H1 (cell line): Measurements from ENCODE around the gene INTS2. TPM values are rescaled to one million over a fixed set of nuclear protein-coding genes. Genes with fewer than 3 reads are reported as not detected.

Source experiments
- CTCF ChIA-PET: fragments of 300-600 bp; sonication (Branson Sonifier 250); formaldehyde crosslinking; loops from one replicate; lab custom pipeline; 2021; ENCODE audit not compliant: partially characterized antibody; lab: Charles Lee
- POLR2A ChIA-PET: fragments of 300-600 bp; sonication (Branson Sonifier 250); formaldehyde crosslinking; loops from one replicate; lab custom pipeline; 2021; ENCODE audit warnings: inconsistent platforms; ENCODE audit not compliant: partially characterized antibody; lab: Charles Lee
- DNase-seq, 2 experiments: peaks; one replicate each; pipeline versions ENCODE4 v3.0.0 to v3.0.0-alpha.2; 2010 to 2022; ENCODE audit warnings: low spot score in 2 of 2, low read depth in 1 of 2, mixed read lengths in 1 of 2
- FAIRE-seq: peaks from 2 replicates; lab custom pipeline; 2011; peaks lifted over from hg19 to GRCh38; lab: Jason Lieb, UNC
- H2AFZ ChIP-seq: 2 replicates; pipeline ENCODE4 v1.8.1; 2012; ENCODE audit warnings: low read length, inconsistent platforms
- H2AK5ac ChIP-seq: 2 replicates; pipeline ENCODE4 v1.6.1; 2013; ENCODE audit warnings: low read depth, low read length
- H2BK120ac ChIP-seq: replicated peaks from 2 replicates; pipeline ENCODE3; 2013; ENCODE audit warnings: low read depth, low read length, inconsistent platforms
- H2BK12ac ChIP-seq: 2 replicates; pipeline ENCODE4 v1.6.1; 2013; ENCODE audit warnings: low read depth, low read length
- H2BK15ac ChIP-seq: 2 replicates; pipeline ENCODE4 v1.6.1; 2013; ENCODE audit warnings: low read length
- H2BK20ac ChIP-seq: 2 replicates; pipeline ENCODE4 v1.6.1; 2013; ENCODE audit warnings: low read length
- H2BK5ac ChIP-seq: 2 replicates; pipeline ENCODE4 v1.6.1; 2013; ENCODE audit warnings: low read depth, low read length
- H3K14ac ChIP-seq: 2 replicates; pipeline ENCODE4 v1.6.1; 2013; ENCODE audit warnings: inconsistent platforms; ENCODE audit not compliant: insufficient read length
- H3K18ac ChIP-seq: 2 replicates; pipeline ENCODE4 v1.6.1; 2013; ENCODE audit warnings: low read length; ENCODE audit errors: extremely low read depth
- H3K23ac ChIP-seq: 2 replicates; pipeline ENCODE4 v1.6.1; 2013; ENCODE audit warnings: inconsistent platforms; ENCODE audit not compliant: insufficient read length
- H3K23me2 ChIP-seq: 2 replicates; pipeline ENCODE4 v1.6.1; 2013; ENCODE audit warnings: low read depth, low read length
- H3K27ac ChIP-seq: 2 replicates; pipeline ENCODE4 v1.6.1; 2011; ENCODE audit warnings: low read depth, low read length, inconsistent platforms
- H3K27me3 ChIP-seq, 4 experiments: replicated peaks in 1 of 4; 1 replicate in 1 of 4; 2 replicates in 3 of 4; pipeline versions ENCODE4 v1.6.1 to v1.8.1; 2011 to 2013; ENCODE audit warnings: low read length in 3 of 4, mild to moderate bottlenecking in 3 of 4, inconsistent platforms in 2 of 4, mixed read lengths in 2 of 4, moderate library complexity in 1 of 4; ENCODE audit not compliant: control insufficient read depth in 3 of 4, insufficient read depth in 3 of 4; ENCODE audit errors: extremely low read depth in 1 of 4
- H3K36me3 ChIP-seq, 4 experiments: 2 replicates each; pipeline versions ENCODE4 v1.6.1 to v1.8.1; 2011 to 2013; ENCODE audit warnings: mild to moderate bottlenecking in 4 of 4, low read length in 3 of 4, moderate library complexity in 2 of 4, control low read depth in 1 of 4, inconsistent platforms in 1 of 4; ENCODE audit not compliant: insufficient read depth in 4 of 4, control insufficient read depth in 2 of 4
- H3K4ac ChIP-seq: replicated peaks from 2 replicates; pipeline ENCODE3; 2013; ENCODE audit warnings: low read length, low read depth, mixed read lengths, inconsistent platforms; ENCODE audit not compliant: insufficient read length
- H3K4me1 ChIP-seq, 4 experiments: replicated peaks in 1 of 4; 1 replicate in 1 of 4; 2 replicates in 3 of 4; pipeline versions ENCODE4 v1.6.1 to v1.8.1; 2011 to 2013; ENCODE audit warnings: low read length in 3 of 4, inconsistent platforms in 2 of 4, mixed read lengths in 1 of 4; ENCODE audit not compliant: insufficient read depth in 4 of 4, control insufficient read depth in 3 of 4
- H3K4me2 ChIP-seq, 2 experiments: 2 replicates each; pipeline versions ENCODE4 v1.6.1 to v1.8.1; 2011 to 2013; ENCODE audit warnings: low read depth in 2 of 2, low read length in 2 of 2, control low read depth in 1 of 2, inconsistent platforms in 1 of 2, mild to moderate bottlenecking in 1 of 2; ENCODE audit not compliant: insufficient read depth in 1 of 2
- H3K4me3 ChIP-seq, 4 experiments: fragments of 200-600, 300-600 bp in 1 of 4; sonication (generic), shearing (Covaris generic), sonication (Bioruptor Twin) in 1 of 4; 2 replicates each; pipeline versions ENCODE4 v1.5.1 to v1.8.1; 2011 to 2016; ENCODE audit warnings: low read length in 4 of 4, low read depth in 3 of 4, control low read depth in 2 of 4, inconsistent platforms in 2 of 4, mild to moderate bottlenecking in 2 of 4, mixed read lengths in 1 of 4, moderate library complexity in 1 of 4; ENCODE audit not compliant: insufficient read depth in 2 of 4; ENCODE audit errors: extremely low read depth in 1 of 4
- H3K56ac ChIP-seq: replicated peaks from 2 replicates; pipeline ENCODE3; 2013; ENCODE audit warnings: low read depth, mild to moderate bottlenecking, mixed read lengths, low read length, inconsistent platforms; ENCODE audit not compliant: insufficient read length
- H3K79me1 ChIP-seq: 2 replicates; pipeline ENCODE4 v1.6.1; 2013; ENCODE audit warnings: low read depth, low read length, control low read depth
- H3K79me2 ChIP-seq, 2 experiments: 2 replicates each; pipeline versions ENCODE4 v1.6.1 to v1.8.1; 2012 to 2013; ENCODE audit warnings: low read length in 2 of 2, mild to moderate bottlenecking in 2 of 2, inconsistent platforms in 1 of 2; ENCODE audit not compliant: insufficient read depth in 2 of 2, control insufficient read depth in 1 of 2
- H3K9ac ChIP-seq, 4 experiments: replicated peaks in 1 of 4; 1 replicate in 1 of 4; 2 replicates in 3 of 4; pipeline versions ENCODE4 v1.6.1 to v1.8.1; 2011 to 2013; ENCODE audit warnings: low read depth in 3 of 4, low read length in 3 of 4, control low read depth in 2 of 4, mild to moderate bottlenecking in 2 of 4, moderate library complexity in 2 of 4, inconsistent platforms in 1 of 4; ENCODE audit errors: extremely low read depth in 1 of 4
- H3K9me3 ChIP-seq, 2 experiments: 2 replicates each; pipeline versions ENCODE4 v1.6.1 to v1.8.1; 2012 to 2013; ENCODE audit warnings: mild to moderate bottlenecking in 2 of 2, moderate library complexity in 2 of 2, control low read depth in 1 of 2, inconsistent platforms in 1 of 2, low read depth in 1 of 2, low read length in 1 of 2, mixed read lengths in 1 of 2; ENCODE audit not compliant: insufficient read depth in 2 of 2
- H4K20me1 ChIP-seq, 2 experiments: replicated peaks in 1 of 2; 2 replicates each; pipeline versions ENCODE3 to v1.8.1; 2011 to 2013; ENCODE audit warnings: inconsistent platforms in 2 of 2, low read length in 2 of 2, mild to moderate bottlenecking in 1 of 2; ENCODE audit not compliant: insufficient read depth in 2 of 2, control insufficient read depth in 1 of 2
- H4K5ac ChIP-seq: 2 replicates; pipeline ENCODE4 v1.6.1; 2013; ENCODE audit warnings: low read length, low read depth, mixed read lengths, inconsistent platforms; ENCODE audit not compliant: insufficient read length
- H4K8ac ChIP-seq: 2 replicates; pipeline ENCODE4 v1.8.0; 2013; ENCODE audit warnings: mild to moderate bottlenecking, moderate library complexity, low read length, inconsistent platforms; ENCODE audit not compliant: insufficient read depth; ENCODE audit errors: extremely low read depth
- H4K91ac ChIP-seq: replicated peaks from 2 replicates; pipeline ENCODE3; 2013; ENCODE audit warnings: low read length, mixed read lengths, inconsistent platforms; ENCODE audit not compliant: insufficient read length
- KDM5A ChIP-seq: fragments of 200-600 bp; IDR thresholded peaks from 2 replicates; pipeline ENCODE4 v1.7.1; 2012; ENCODE audit warnings: mild to moderate bottlenecking, low read length, inconsistent platforms, mixed read lengths
- PHF8 ChIP-seq: fragments of 200-600 bp; sonication (generic); conservative IDR thresholded peaks from 2 replicates; pipeline ENCODE4 v1.7.1; 2012; ENCODE audit warnings: low read depth, mild to moderate bottlenecking, inconsistent platforms, low read length, moderate library complexity
- SRF ChIP-seq: IDR thresholded peaks from 2 replicates; pipeline ENCODE4 v1.6.1; 2011; ENCODE audit warnings: mild to moderate bottlenecking, low read depth, low read length, moderate library complexity
- YY1 ChIP-seq: IDR thresholded peaks from 2 replicates; pipeline ENCODE4 v1.6.1; 2011; ENCODE audit warnings: low read depth, mild to moderate bottlenecking, low read length
- WGBS, 2 experiments: shearing (Covaris generic) in 1 of 2; methylation state at CpG; one replicate each; pipeline versions ENCODE4 v1.1.6 to v1.1.7; 2013 to 2015; ENCODE audit warnings: low lambda C conversion rate in 2 of 2, mixed read lengths in 2 of 2, inconsistent platforms in 1 of 2, low coverage in 1 of 2, missing lambda C conversion rate in 1 of 2; ENCODE audit not compliant: insufficient replicate concordance in 2 of 2, insufficient coverage in 1 of 2, insufficient read length in 1 of 2; ENCODE audit errors: extremely low coverage in 1 of 2, missing lambda C conversion rate in 1 of 2; 5-methylcytosine and 5-hydroxymethylcytosine counted together
- polyA plus RNA-seq, 7 experiments: library from polyadenylated mRNA; depleted of rRNA in 3 of 7; stranded (reverse) in 5 of 7; unstranded in 2 of 7; fragments of >200 nt in 5 of 7; fragments of 200-250 nt in 2 of 7; gene quantifications; 1 replicate in 5 of 7; 2 replicates in 1 of 7; 4 replicates in 1 of 7; pipeline versions ENCODE4 v1.2.1 to v1.2.3, GENCODE V29; 2011 to 2013; ENCODE audit warnings: missing spikeins in 2 of 7, mixed read lengths in 2 of 7
- total RNA-seq: library from RNA; stranded (reverse); fragmentation: NEBNext Ultra II Directional; extraction: Animal tissue kit (Norgen Biotek cat#: 25700); gene quantifications from 2 replicates; pipeline ENCODE4 v1.2.1, GENCODE V29; 2021

INTS2 gene
- total and polyA plus RNA-seq, 2 of the 8 experiments (the other 6 are each of a cell fraction or from before 2014, with no cell fraction given) = 9.4 to 21.8 TPM

DNA sequence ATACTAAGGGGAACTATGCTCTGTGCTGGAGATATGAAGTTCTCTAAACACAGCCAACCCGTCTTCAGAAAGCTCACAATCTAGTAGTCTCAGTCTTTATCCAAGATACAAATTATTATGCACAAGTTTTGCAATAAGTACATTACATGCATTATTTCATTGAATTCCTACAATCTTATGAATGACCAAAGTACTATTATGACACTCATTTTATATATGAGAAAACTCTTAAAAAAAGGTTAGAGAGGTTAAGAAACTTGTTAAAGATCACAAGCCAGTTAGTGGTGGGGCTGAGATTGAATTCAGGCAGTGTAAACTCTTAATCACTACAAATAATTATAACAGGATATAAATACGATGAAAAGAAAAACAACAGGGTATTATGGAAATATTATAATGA lies 59.7 kb downstream of the INTS2 start:
- H2BK12ac ChIP-seq = no peak overlapping the region
- no peak overlapping the region for H2AK5ac ChIP-seq
- 90% methylated on average over 2 of the region's 2 CpGs; no CpG with 5 or more reads in 1 of the 2 experiments for WGBS, 2 experiments

More for the DNA sequence above, 59.7 kb downstream of the INTS2 start:
- no peak overlapping the region for H3K4me3 ChIP-seq
- CTCF ChIA-PET = no interaction called here
- TF ChIP-seq PHF8 (no peak), KDM5A (no peak), YY1 (no peak), SRF (no peak)
- TF ChIP-seq, all 59 proteins: peak for 0
- Histone ChIP-seq H3K36me3 (peaks cover 0 to 25% (median 11%) of the 10 kb centered on the region in 4 experiments; a peak in 5 of 8 replicates), H3K27me3 (peaks cover 0 to 1% (median 0%) of the 10 kb centered on the region in 4 experiments; a peak in 1 of 7 replicates), H4K20me1 (no peaks in the 10 kb centered on the region), H3K9ac (no peak overlapping the region), H3K18ac (no peak overlapping the region), H2BK20ac (no peak overlapping the region), H3K9me3 (no peaks in the 10 kb centered on the region), H3K14ac (no peak overlapping the region), H4K91ac (no peak overlapping the region), H3K79me2 (no peaks in the 10 kb centered on the region), H3K79me1 (no peaks in the 10 kb centered on the region), H2BK15ac (no peak overlapping the region), H3K4ac (no peak overlapping the region), H4K5ac (no peak overlapping the region), H3K4me2 (no peak overlapping the region), H3K23me2 (no peaks in the 10 kb centered on the region), H3K27ac (no peak overlapping the region), H4K8ac (no peak overlapping the region), H3K4me1 (no peaks in the 10 kb centered on the region), H2AFZ (no peak overlapping the region), H3K56ac (no peak overlapping the region), H2BK5ac (no peak overlapping the region), H3K23ac (no peak overlapping the region), H2BK120ac (no peak overlapping the region)
- DNase-seq (no peak), FAIRE-seq (no peak)
- POLR2A ChIA-PET = no interaction called here
